Gastroesophageal sphincter (tissue), 4 donors: ENCODE results near the gene LGMN. TPM values are rescaled to one million over a fixed set of nuclear protein-coding genes. Genes with fewer than 3 reads are reported as not detected.

Experiments
- ATAC-seq: fragments of 150-250 bp; one replicate; pipeline ENCODE4 v1.9.1; 2016; ENCODE audit warnings: mild to moderate bottlenecking, moderate library complexity
- H3K27ac ChIP-seq, 4 donors: fragments of 200-600 bp; sonication (generic) in 3 of 4; 1 replicate in 3 of 4; 2 replicates in 1 of 4; pipeline ENCODE4 v1.5.1; 2016 to 2019
- H3K27me3 ChIP-seq: fragments of 200-600 bp; sonication (generic); one replicate; pipeline ENCODE4 v1.5.1; 2019
- H3K36me3 ChIP-seq, 2 donors: fragments of 200-600 bp; sonication (generic); one replicate each; pipeline ENCODE4 v1.5.1; 2019; ENCODE audit warnings: control low read depth in 1 of 2
- H3K4me1 ChIP-seq, 3 donors: fragments of 200-600 bp; sonication (generic); 1 replicate in 2 of 3; 2 replicates in 1 of 3; pipeline ENCODE4 v1.5.1; 2016 to 2019; ENCODE audit warnings: control low read depth in 2 of 3
- H3K4me3 ChIP-seq, 2 donors: fragments of 200-600 bp; sonication (generic); one replicate each; pipeline ENCODE4 v1.5.1; 2019; ENCODE audit warnings: mild to moderate bottlenecking in 1 of 2, moderate library complexity in 1 of 2
- H3K9me3 ChIP-seq, 3 donors: fragments of 200-600 bp; sonication (generic); one replicate each; pipeline ENCODE4 v1.5.1; 2017 to 2019; ENCODE audit warnings: control low read depth in 2 of 3
- CTCF ChIP-seq, 4 experiments: fragments of 200-600 bp in 2 of 4; fragments of 450-650 bp in 2 of 4; sonication (generic) in 1 of 4; IDR thresholded peaks; one replicate each; pipeline ENCODE4 v1.5.1; 2017 to 2019; ENCODE audit warnings: antibody characterized with exemption in 4 of 4, mild to moderate bottlenecking in 2 of 4, moderate library complexity in 2 of 4
- EP300 ChIP-seq: sonication (generic); formaldehyde crosslinking; IDR thresholded peaks from one replicate; pipeline ENCODE4 v1.6.1; 2017; ENCODE audit warnings: antibody characterized with exemption, mild to moderate bottlenecking
- POLR2A ChIP-seq, 2 donors: fragments of 450-650 bp; IDR thresholded peaks; one replicate each; pipeline ENCODE4 v1.6.1; 2017; ENCODE audit warnings: antibody characterized with exemption in 2 of 2, mild to moderate bottlenecking in 2 of 2, moderate library complexity in 1 of 2
- POLR2AphosphoS5 ChIP-seq: sonication (generic); formaldehyde crosslinking; IDR thresholded peaks from one replicate; pipeline ENCODE4 v1.6.1; 2017; ENCODE audit warnings: antibody characterized with exemption
- WGBS, 2 donors: methylation state at CpG; one replicate each; pipeline ENCODE4 v1.1.5; 2018; ENCODE audit warnings: low coverage in 1 of 2; 5-methylcytosine and 5-hydroxymethylcytosine counted together
- total RNA-seq, 4 donors: library from RNA; depleted of rRNA; stranded (reverse); fragments of >200 nt; gene quantifications; one replicate each; pipeline ENCODE4 v1.1.0, GENCODE V29; 2016

Gene LGMN
- total RNA-seq, 4 donors from 2014 or later = 38.1 to 132 (median 91.6) TPM

DNA sequence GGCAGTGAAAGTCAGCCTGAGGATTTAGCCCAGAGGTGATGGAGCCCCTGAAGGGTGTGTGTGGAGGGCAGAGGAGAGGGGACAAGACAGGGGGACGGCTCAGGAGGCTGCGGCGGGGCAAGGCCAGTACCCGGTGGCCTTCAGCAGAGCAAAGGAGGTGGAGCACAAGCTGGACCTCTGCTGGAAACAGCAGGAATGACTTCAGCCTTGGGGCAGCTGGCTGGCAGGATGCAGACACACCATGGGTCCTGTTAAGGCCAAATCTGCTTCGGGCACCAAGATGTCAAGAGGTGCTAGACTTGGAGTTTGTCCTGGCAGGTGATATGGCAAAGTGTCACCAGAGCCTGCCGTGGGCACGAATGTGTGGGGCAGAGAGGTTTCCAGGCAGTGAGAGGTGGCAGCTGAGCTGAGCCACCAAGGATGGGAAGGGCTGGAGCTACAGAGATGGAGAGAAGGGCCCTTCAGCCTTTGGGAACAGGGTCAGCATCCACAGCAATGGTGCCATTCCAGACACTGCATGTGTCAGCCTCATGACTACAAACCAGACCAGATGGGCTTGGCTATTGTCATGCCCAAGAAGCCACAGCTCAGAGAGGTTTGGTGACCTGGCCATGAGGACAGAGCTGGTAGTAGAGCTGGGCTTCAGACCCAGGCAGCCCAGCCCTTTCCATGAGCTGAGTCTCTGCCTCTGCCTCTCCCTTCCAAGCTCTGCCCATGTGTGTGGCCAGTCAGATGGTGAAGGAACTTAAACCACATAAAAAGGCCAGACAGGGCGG lies 91.9 kb downstream of the LGMN start:
- peaks cover 0 to 38% (median 2%) of the 10 kb centered on the region in 3 donors for H3K4me1 ChIP-seq
- ATAC-seq = no peak
- peak overlapping the region in 1 of 2 donors; percentile 41 for H3K4me3 ChIP-seq
- no peaks in the 10 kb centered on the region for H3K9me3 ChIP-seq
- 80 to 100% methylated on average over 3 to 6 of the region's 8 CpGs for WGBS, 2 donors
- peaks cover 0 to 54% of the 10 kb centered on the region in 2 donors for H3K36me3 ChIP-seq
- peak in 1 of 4 experiments; percentile 10 for TF ChIP-seq CTCF (IDR thresholded peaks at IDR 0.05)
- TF ChIP-seq EP300 = no peak
- peak overlapping the region in 3 of 4 donors; percentile 31 to 94 (median 54) for H3K27ac ChIP-seq
- no peaks in the 10 kb centered on the region for H3K27me3 ChIP-seq

- peak overlapping the region in 3 of 4 donors; percentile 31 to 94 (median 54) for H3K27ac ChIP-seq
- 78 to 81% methylated on average over 5 to 13 of the region's 13 CpGs for WGBS, 2 donors
- H3K9me3 ChIP-seq = no peaks in the 10 kb centered on the region
- TF ChIP-seq EP300 = no peak
- no peak for TF ChIP-seq POLR2A (IDR thresholded peaks at IDR 0.05)
- no peak for TF ChIP-seq CTCF (IDR thresholded peaks at IDR 0.05)
- TF ChIP-seq POLR2AphosphoS5 = no peak
- H3K27me3 ChIP-seq = no peaks in the 10 kb centered on the region
- no peak for ATAC-seq
- peaks cover 0 to 40% (median 2%) of the 10 kb centered on the region in 3 donors for H3K4me1 ChIP-seq
- H3K36me3 ChIP-seq = peaks cover 0 to 51% of the 10 kb centered on the region in 2 donors
- peak overlapping the region in 1 of 2 donors; percentile 41 for H3K4me3 ChIP-seq
These were observed 92.8 kb downstream of the LGMN start for GRCh38 chr14:92655419-92656201.

GRCh38 chr14:92654239-92654901 lies 94.1 kb downstream of the LGMN start:
- peak overlapping the region in 1 of 2 donors; percentile 41 for H3K4me3 ChIP-seq
- no peak for ATAC-seq
- peaks cover 0 to 41% (median 0%) of the 10 kb centered on the region in 3 donors for H3K4me1 ChIP-seq
- TF ChIP-seq EP300 (no peak), CTCF (IDR thresholded peaks at IDR 0.05) (no peak), POLR2AphosphoS5 (no peak), POLR2A (IDR thresholded peaks at IDR 0.05) (no peak)
- WGBS, 2 donors = 94 to 97% methylated on average over 6 to 11 of the region's 18 CpGs
- H3K27ac ChIP-seq = peak overlapping the region in 1 of 4 donors; percentile 94
- no peaks in the 10 kb centered on the region for H3K9me3 ChIP-seq
- H3K36me3 ChIP-seq = peaks cover 0 to 43% of the 10 kb centered on the region in 2 donors
- no peaks in the 10 kb centered on the region for H3K27me3 ChIP-seq

Other genes with a start within 250 kb of the LGMN start
- 10 to 100 TPM; 13.5 to 22.2 (median 16.2) TPM for gene RIN3, start 234.8 kb downstream of the LGMN start, total RNA-seq
- gene GOLGA5, start 45.7 kb upstream of the LGMN start, total RNA-seq = 10 to 100 TPM; 27.6 to 41.7 (median 36.7) TPM
- gene CHGA, start 174.5 kb upstream of the LGMN start, total RNA-seq = 1 to 10 TPM in 3 of 4 donors, not detected in 1; 1.8 TPM